HepG2 (cell line): ENCODE measurements around the gene FGF14. TPM values are rescaled to one million over a fixed set of nuclear protein-coding genes. Genes with fewer than 3 reads are reported as not detected.

ENCODE experiments used
- ATAC-seq: fragments of 200-7000 bp; cut with Tn5 transposase; 3 replicates; pipeline ENCODE4 v1.9.1; 2020; ENCODE audit warnings: mild to moderate bottlenecking, moderate library complexity
- BruUV-seq: library from RNA; stranded (reverse); fragments of 400-500 nt; replicated peaks from 2 replicates; lab custom pipeline; 2021; lab: Mats Ljungman, UMichigan
- CTCF ChIA-PET: fragments of 300-600 bp; formaldehyde crosslinking; extraction: SDS; loops from one replicate; lab custom pipeline; 2021; ENCODE audit warnings: low total read pairs, inconsistent platforms, low intra/inter-chr PET ratio; lab: Yijun Ruan, JAX
- POLR2A ChIA-PET: fragments of 350-600 bp; sonication (Branson Sonifier 250); formaldehyde crosslinking; loops from one replicate; lab custom pipeline; 2020; ENCODE audit warnings: antibody characterized with exemption, inconsistent platforms; lab: Yijun Ruan, JAX
- DNase-seq: peaks from one replicate; pipeline ENCODE4 v3.0.0-alpha.2; 2015; ENCODE audit warnings: low spot score
- FAIRE-seq: peaks from 3 replicates; lab custom pipeline; 2011; peaks lifted over from hg19 to GRCh38; lab: Jason Lieb, UNC
- H2AFZ ChIP-seq: one replicate; pipeline ENCODE4 v1.6.1; 2011; ENCODE audit warnings: low read length, inconsistent platforms
- H3K27ac ChIP-seq: fragments of 300-600 bp; 3 replicates; pipeline ENCODE4 v1.8.0; 2011; ENCODE audit warnings: mixed run types, mild to moderate bottlenecking, mixed read lengths, low read length, inconsistent platforms; ENCODE audit not compliant: insufficient read depth; ENCODE audit errors: extremely low read length
- H3K27me3 ChIP-seq, 2 experiments: fragments of 200-600 bp in 1 of 2; 2 replicates in 1 of 2; 3 replicates in 1 of 2; pipeline versions ENCODE4 v1.6.0 to v1.8.0; 2011; ENCODE audit warnings: low read length in 2 of 2, mild to moderate bottlenecking in 2 of 2, moderate library complexity in 2 of 2, inconsistent platforms in 1 of 2; ENCODE audit not compliant: insufficient read depth in 2 of 2, control insufficient read depth in 1 of 2
- H3K36me3 ChIP-seq, 2 experiments: fragments of 200-600 bp in 1 of 2; replicated peaks in 1 of 2; 2 replicates in 1 of 2; 3 replicates in 1 of 2; pipeline versions ENCODE4 v1.5.1 to v1.8.0; 2011; ENCODE audit warnings: low read length in 2 of 2, inconsistent platforms in 1 of 2; ENCODE audit not compliant: insufficient read depth in 2 of 2, control insufficient read depth in 1 of 2
- H3K4me1 ChIP-seq: 2 replicates; pipeline ENCODE4 v1.5.1; 2012; ENCODE audit warnings: low read length, inconsistent platforms; ENCODE audit not compliant: insufficient read depth
- H3K4me2 ChIP-seq: 2 replicates; pipeline ENCODE4 v1.6.0; 2011; ENCODE audit warnings: low read depth, low read length, inconsistent platforms
- H3K4me3 ChIP-seq, 3 experiments: fragments of 200-600 bp in 1 of 3; sonication (generic), shearing (Covaris generic) in 1 of 3; replicated peaks in 1 of 3; 2 replicates each; pipeline ENCODE4 v1.5.1; 2011 to 2016; ENCODE audit warnings: low read length in 3 of 3, inconsistent platforms in 2 of 3, low read depth in 2 of 3, mild to moderate bottlenecking in 2 of 3, control low read depth in 1 of 3, mixed read lengths in 1 of 3; ENCODE audit not compliant: insufficient read depth in 1 of 3
- H3K79me2 ChIP-seq: one replicate; pipeline ENCODE4 v1.6.1; 2011; ENCODE audit warnings: low read length, inconsistent platforms; ENCODE audit not compliant: insufficient read depth
- H3K9ac ChIP-seq: 2 replicates; pipeline ENCODE4 v1.6.0; 2011; ENCODE audit warnings: mild to moderate bottlenecking, low read depth, low read length, inconsistent platforms; ENCODE audit not compliant: insufficient read depth
- H3K9me3 ChIP-seq: 2 replicates; pipeline ENCODE4 v1.5.1; 2012; ENCODE audit warnings: mild to moderate bottlenecking, low read length
- H4K20me1 ChIP-seq: 2 replicates; pipeline ENCODE4 v1.6.0; 2011; ENCODE audit warnings: inconsistent platforms, mild to moderate bottlenecking, low read length, moderate library complexity; ENCODE audit not compliant: insufficient read depth
- ARNT ChIP-seq: fragments of 450-650 bp; IDR thresholded peaks from 2 replicates; pipeline ENCODE4 v1.6.1; 2017
- ARNTL ChIP-seq: sonication (generic); formaldehyde crosslinking; IDR thresholded peaks from 2 replicates; pipeline ENCODE4 v1.4.0; 2020; ENCODE audit warnings: mild to moderate bottlenecking, missing genetic modification reagents
- FOSL1 ChIP-seq: sonication (generic); formaldehyde crosslinking; IDR thresholded peaks from 2 replicates; pipeline ENCODE4 v1.9.0; 2021; ENCODE audit warnings: missing genetic modification reagents, borderline replicate concordance
- GFI1 ChIP-seq: sonication (generic); formaldehyde crosslinking; IDR thresholded peaks from 2 replicates; pipeline ENCODE4 v1.5.0; 2020; ENCODE audit warnings: missing genetic modification reagents, mild to moderate bottlenecking, borderline replicate concordance
- HIC2 ChIP-seq: sonication (generic); formaldehyde crosslinking; IDR thresholded peaks from 2 replicates; pipeline ENCODE4 v1.9.0; 2022; ENCODE audit warnings: low read depth, missing genetic modification reagents
- HOXA9 ChIP-seq: sonication (generic); formaldehyde crosslinking; IDR thresholded peaks from 2 replicates; pipeline ENCODE4 v1.8.1; 2022; ENCODE audit warnings: missing genetic modification reagents, mild to moderate bottlenecking, moderate library complexity, borderline replicate concordance
- IRX3 ChIP-seq: sonication (generic); formaldehyde crosslinking; IDR thresholded peaks from 2 replicates; pipeline ENCODE4 v1.8.1; 2023; ENCODE audit warnings: mild to moderate bottlenecking, low read depth, missing genetic modification reagents, borderline replicate concordance
- MLX ChIP-seq: IDR thresholded peaks from 2 replicates; pipeline ENCODE4 v1.6.1; 2016
- NFIC ChIP-seq: IDR thresholded peaks from 2 replicates; pipeline ENCODE4 v1.6.1; 2012; ENCODE audit warnings: mild to moderate bottlenecking, low read length, inconsistent platforms
- PAF1 ChIP-seq: IDR thresholded peaks from 2 replicates; pipeline ENCODE4 v1.6.1; 2016; ENCODE audit warnings: missing genetic modification reagents, missing compliant biosample characterization
- POLR2AphosphoS5 ChIP-seq: IDR thresholded peaks from 2 replicates; pipeline ENCODE4 v1.6.1; 2012; ENCODE audit warnings: low read depth, low read length
- TARDBP ChIP-seq: sonication (generic); formaldehyde crosslinking; IDR thresholded peaks from 2 replicates; pipeline ENCODE4 v1.8.0; 2022; ENCODE audit warnings: mild to moderate bottlenecking, missing genetic modification reagents
- TEAD2 ChIP-seq: sonication (generic); formaldehyde crosslinking; IDR thresholded peaks from 2 replicates; pipeline ENCODE4 v1.9.0; 2021; ENCODE audit warnings: missing genetic modification reagents
- THAP11 ChIP-seq: IDR thresholded peaks from 2 replicates; pipeline ENCODE4 v1.6.1; 2016; ENCODE audit warnings: missing biosample characterization, missing genetic modification reagents
- ZMYM3 ChIP-seq: sonication (generic); formaldehyde crosslinking; IDR thresholded peaks from 2 replicates; pipeline ENCODE4 v1.5.1; 2020; ENCODE audit warnings: mild to moderate bottlenecking, missing genetic modification reagents
- ZMYM4 ChIP-seq: sonication (generic); formaldehyde crosslinking; IDR thresholded peaks from 2 replicates; pipeline ENCODE4 v1.8.1; 2023; ENCODE audit warnings: mild to moderate bottlenecking, missing genetic modification reagents
- ZNF333 ChIP-seq: sonication (generic); formaldehyde crosslinking; IDR thresholded peaks from 2 replicates; pipeline ENCODE4 v1.4.0; 2020; ENCODE audit warnings: mild to moderate bottlenecking, missing genetic modification reagents, borderline replicate concordance
- ZNF44 ChIP-seq: sonication (generic); formaldehyde crosslinking; IDR thresholded peaks from 2 replicates; pipeline ENCODE4 v1.5.1; 2020; ENCODE audit warnings: mild to moderate bottlenecking, missing genetic modification reagents
- ZNF510 ChIP-seq: sonication (generic); formaldehyde crosslinking; IDR thresholded peaks from 2 replicates; pipeline ENCODE4 v1.4.0; 2020; ENCODE audit warnings: low read depth, mild to moderate bottlenecking, missing genetic modification reagents
- ZNF792 ChIP-seq: IDR thresholded peaks from 2 replicates; pipeline ENCODE4 v1.6.1; 2016
- WGBS: methylation state at CpG from one replicate; pipeline ENCODE4 v1.1.6; 2017; ENCODE audit warnings: low lambda C conversion rate; 5-methylcytosine and 5-hydroxymethylcytosine counted together
- in situ Hi-C: cut with HindIII; loops from 2 replicates; pipeline ENCODE4 v1.10.0; 2017; ENCODE audit warnings: low pct_unique_long_range_greater_than_20kb; ENCODE audit not compliant: extremely low pct_ligation_motif_present
- intact Hi-C: fragments of 100-400 bp; cut with micrococcal nuclease; formaldehyde crosslinking; loops from one replicate; pipeline ENCODE4 v1.10.0; 2022; ENCODE audit not compliant: unreplicated experiment
- polyA plus RNA-seq, 8 experiments: library from polyadenylated mRNA; depleted of rRNA in 3 of 8; stranded (reverse) in 7 of 8; unstranded in 1 of 8; fragments of >200 nt; fragmentation: Illumina TruSeq in 4 of 8; extraction: Trizol in 4 of 8; gene quantifications; 2 replicates each; pipeline versions ENCODE4 v1.2.1 to v1.2.3, GENCODE V29; 2011 to 2016; ENCODE audit warnings: low read depth in 4 of 8, missing spikeins in 1 of 8, mixed read lengths in 1 of 8; ENCODE audit not compliant: insufficient read depth in 1 of 8
- total RNA-seq, 5 experiments: library from RNA; depleted of rRNA; stranded (reverse); fragments of >200 nt; fragmentation: Illumina TruSeq; extraction: Trizol; gene quantifications; 2 replicates each; pipeline ENCODE4 v1.2.3, GENCODE V29; 2016; ENCODE audit warnings: low read depth in 1 of 5

The FGF14 gene
- total and polyA plus RNA-seq, 2 of the 13 experiments (the other 11 are each of a cell fraction or from before 2014, with no cell fraction given) = not detected

- TF ChIP-seq ZMYM3 (CRISPR knock-in tag) (no peak), ZNF333 (no peak), IRX3 (CRISPR knock-in tag) (no peak), NFIC (no peak), HIC2 (CRISPR knock-in tag) (no peak), ZNF44 (CRISPR knock-in tag) (no peak)
- no peak overlapping the region for H2AFZ ChIP-seq
- H3K27me3 ChIP-seq = no peaks in the 10 kb centered on the region; a peak in 1 of 5 replicates
- no peak overlapping the region for H3K27ac ChIP-seq
- H3K4me3 ChIP-seq = no peak overlapping the region
- in situ Hi-C loops = no loop called here
- H3K4me2 ChIP-seq = no peak overlapping the region
- BruUV-seq = no TSS peak
- H3K9me3 ChIP-seq = no peaks in the 10 kb centered on the region
- ChIA-PET CTCF (no interaction called here), POLR2A (no interaction called here)
- H3K9ac ChIP-seq = no peak overlapping the region
- intact Hi-C loops = no loop called here
- no peak for DNase-seq
- no peaks in the 10 kb centered on the region for H3K79me2 ChIP-seq
- FAIRE-seq = no peak
- no peak for ATAC-seq
- no peaks in the 10 kb centered on the region for H3K4me1 ChIP-seq
- WGBS = 0% methylated on average over 3 of the region's 3 CpGs
- no peaks in the 10 kb centered on the region for H4K20me1 ChIP-seq
- H3K36me3 ChIP-seq = no peaks in the 10 kb centered on the region
Measured at GRCh38 chr13:102244607-102245227, 157.1 kb downstream of the FGF14 start.

- no TSS peak for BruUV-seq
- Histone ChIP-seq H3K27me3 (no peaks in the 10 kb centered on the region), H3K9ac (no peak overlapping the region), H3K4me1 (peaks cover 22% of the 10 kb centered on the region), H2AFZ (no peak overlapping the region), H3K4me2 (no peak overlapping the region), H3K27ac (no peak overlapping the region), H3K36me3 (no peaks in the 10 kb centered on the region), H3K79me2 (no peaks in the 10 kb centered on the region), H3K9me3 (no peaks in the 10 kb centered on the region), H3K4me3 (no peak overlapping the region), H4K20me1 (no peaks in the 10 kb centered on the region)
- intact Hi-C loops (no loop called here), in situ Hi-C loops (no loop called here)
- ATAC-seq (no peak), FAIRE-seq (no peak), DNase-seq (no peak)
- POLR2A ChIA-PET = no interaction called here
- 1% methylated on average over 3 of the region's 3 CpGs for WGBS
- CTCF ChIA-PET = no interaction called here
- TF ChIP-seq ARNT (no peak), PAF1 (CRISPR knock-in tag) (no peak), ZNF792 (no peak), MLX (no peak), TARDBP (CRISPR knock-in tag) (no peak), ARNTL (CRISPR knock-in tag) (no peak), ZMYM4 (CRISPR knock-in tag) (no peak), GFI1 (no peak), POLR2AphosphoS5 (no peak), HOXA9 (no peak), THAP11 (CRISPR knock-in tag) (no peak), TEAD2 (CRISPR knock-in tag) (no peak), FOSL1 (CRISPR knock-in tag) (no peak), ZNF510 (CRISPR knock-in tag) (no peak)
Measured at GRCh38 chr13:102240110-102240509, 161.7 kb downstream of the FGF14 start.
